Measurements from ENCODE around the gene GPR143.

- TF ChIP-seq GLIS3 (CRISPR knock-in tag; IDR thresholded peaks at IDR 0.05), result no peak
- TF ChIP-seq ARNTL (CRISPR knock-in tag; IDR thresholded peaks at IDR 0.05; ENCODE audit: borderline replicate concordance, low read depth), result no peak
- no peak for TF ChIP-seq ZFP30 (CRISPR knock-in tag; IDR thresholded peaks at IDR 0.05)
- no peak for TF ChIP-seq ZFP3 (CRISPR knock-in tag; IDR thresholded peaks at IDR 0.05)
- TF ChIP-seq PPARA (CRISPR knock-in tag; IDR thresholded peaks at IDR 0.05; ENCODE audit: borderline replicate concordance), result no peak
- no peak for TF ChIP-seq CREB5 (CRISPR knock-in tag; IDR thresholded peaks at IDR 0.05; ENCODE audit: low read depth)
- no peak for TF ChIP-seq RARB (CRISPR knock-in tag; IDR thresholded peaks at IDR 0.05)
These were observed 60.7 kb downstream of the GPR143 start for GRCh38 chrX:9704876-9705465.
